A549 (cell line): ENCODE data around the gene STAG2. TPM values are rescaled to one million over a fixed set of nuclear protein-coding genes. Genes with fewer than 3 reads are reported as not detected.
A peak's percentile ranks its signal among the peaks of the same experiment; 100 is the strongest.

ENCODE experiments used
- ATAC-seq, 2 experiments: fragments of 200-7000 bp in 1 of 2; fragments of >200 bp in 1 of 2; cut with Nextera tagmentation in 1 of 2; cut with Tn5 transposase in 1 of 2; 3 replicates each; pipeline versions ENCODE4 v1.8.0 to v1.9.1; 2018 to 2020; ENCODE audit warnings: mild to moderate bottlenecking in 1 of 2, moderate library complexity in 1 of 2
- CTCF ChIA-PET: fragments of 300-600 bp; sonication (Branson Sonifier 250); formaldehyde crosslinking; extraction: SDS; loops from one replicate; lab custom pipeline; 2021; ENCODE audit warnings: antibody characterized with exemption, inconsistent platforms; lab: Yijun Ruan, JAX
- POLR2A ChIA-PET: fragments of 350-600 bp; formaldehyde crosslinking; extraction: SDS; loops from one replicate; lab custom pipeline; 2021; ENCODE audit warnings: antibody characterized with exemption, inconsistent platforms; lab: Yijun Ruan, JAX
- DNase-seq, 2 experiments: peaks; one replicate each; pipeline versions ENCODE4 v3.0.0 to v3.0.0-alpha.2; 2011 to 2016; ENCODE audit warnings: low read depth in 1 of 2, low spot score in 1 of 2
- FAIRE-seq: peaks from 2 replicates; lab custom pipeline; 2011; peaks lifted over from hg19 to GRCh38; lab: Jason Lieb, UNC
- H3K27ac ChIP-seq, 2 experiments: fragments of >200 bp; sonication (Bioruptor Twin); formaldehyde crosslinking; 3 replicates each; pipeline ENCODE4 v1.5.1; 2016 to 2017
- H3K4me1 ChIP-seq: fragments of >200 bp; sonication (Bioruptor Twin); formaldehyde crosslinking; 3 replicates; pipeline ENCODE4 v1.6.1; 2016
- H3K4me2 ChIP-seq: fragments of >200 bp; sonication (Bioruptor Twin); formaldehyde crosslinking; 3 replicates; pipeline ENCODE4 v1.6.1; 2016
- H3K4me3 ChIP-seq: fragments of >200 bp; sonication (Bioruptor Twin); formaldehyde crosslinking; 3 replicates; pipeline ENCODE4 v1.5.1; 2016
- H3K9me3 ChIP-seq: fragments of >200 bp; sonication (Bioruptor Twin); formaldehyde crosslinking; 3 replicates; pipeline ENCODE4 v1.6.1; 2016
- ATOH8 ChIP-seq: fragments of 250-450 bp; sonication (Bioruptor Pico); IDR thresholded peaks from 2 replicates; pipeline ENCODE4 v1.5.0; 2020; ENCODE audit warnings: low read depth, mild to moderate bottlenecking, moderate library complexity
- BCL3 ChIP-seq: fragments of >200 bp; sonication (Bioruptor Twin); formaldehyde crosslinking; IDR thresholded peaks from 3 replicates; pipeline ENCODE4 v1.6.1; 2016
- BHLHE40 ChIP-seq: IDR thresholded peaks from 2 replicates; pipeline ENCODE4 v1.6.1; 2012; ENCODE audit warnings: low read depth, low read length, inconsistent platforms
- CBX8 ChIP-seq: fragments of 200-600 bp; sonication (generic); IDR thresholded peaks from 2 replicates; pipeline ENCODE4 v1.6.1; 2016
- CHD4 ChIP-seq: fragments of 200-600 bp; sonication (generic); IDR thresholded peaks from 2 replicates; pipeline ENCODE4 v1.6.1; 2016; ENCODE audit warnings: antibody characterized with exemption, mild to moderate bottlenecking, borderline replicate concordance
- EP300 ChIP-seq, 2 experiments: fragments of >200 bp; sonication (Bioruptor Twin); formaldehyde crosslinking; IDR thresholded peaks; 2 replicates in 1 of 2; 3 replicates in 1 of 2; pipeline ENCODE4 v1.6.1; 2016 to 2017
- FOSL2 ChIP-seq, 2 experiments: fragments of 450-650 bp in 1 of 2; fragments of >200 bp in 1 of 2; sonication (Bioruptor Twin) in 1 of 2; formaldehyde crosslinking; IDR thresholded peaks; 2 replicates each; pipeline versions ENCODE4 v1.5.0 to v1.6.1; 2016 to 2020; ENCODE audit warnings: mild to moderate bottlenecking in 1 of 2, moderate library complexity in 1 of 2
- FOXS1 ChIP-seq: fragments of 250-450 bp; sonication (Bioruptor Pico); IDR thresholded peaks from 2 replicates; pipeline ENCODE4 v1.5.0; 2020; ENCODE audit warnings: mild to moderate bottlenecking, moderate library complexity
- HDAC2 ChIP-seq: fragments of 200-600 bp; sonication (generic); IDR thresholded peaks from 2 replicates; pipeline ENCODE4 v1.6.1; 2016
- HES2 ChIP-seq: fragments of >200 bp; sonication (Bioruptor Twin); formaldehyde crosslinking; IDR thresholded peaks from 2 replicates; pipeline ENCODE4 v1.6.1; 2016
- HOXA7 ChIP-seq: fragments of 250-450 bp; sonication (Bioruptor Pico); IDR thresholded peaks from 2 replicates; pipeline ENCODE4 v1.5.0; 2020; ENCODE audit warnings: mild to moderate bottlenecking, moderate library complexity
- HOXB13 ChIP-seq: fragments of 250-450 bp; sonication (Bioruptor Pico); IDR thresholded peaks from 2 replicates; pipeline ENCODE4 v1.5.0; 2020; ENCODE audit warnings: low read depth, mild to moderate bottlenecking, moderate library complexity
- HOXB5 ChIP-seq: fragments of 250-450 bp; sonication (Bioruptor Pico); IDR thresholded peaks from 2 replicates; pipeline ENCODE4 v1.5.0; 2020; ENCODE audit warnings: mild to moderate bottlenecking, moderate library complexity
- JUN ChIP-seq, 2 experiments: fragments of >200 bp; sonication (Bioruptor Twin); formaldehyde crosslinking; IDR thresholded peaks; 2 replicates in 1 of 2; 3 replicates in 1 of 2; pipeline ENCODE4 v1.6.1; 2016 to 2017
- JUNB ChIP-seq: fragments of >200 bp; sonication (Bioruptor Twin); formaldehyde crosslinking; IDR thresholded peaks from 2 replicates; pipeline ENCODE4 v1.6.1; 2016
- KDM1A ChIP-seq: fragments of 200-600 bp; sonication (generic); IDR thresholded peaks from 2 replicates; pipeline ENCODE4 v1.6.1; 2016; ENCODE audit warnings: low read depth, mild to moderate bottlenecking
- MAZ ChIP-seq: fragments of 150-350 bp; IDR thresholded peaks from 2 replicates; pipeline ENCODE4 v1.6.1; 2014; ENCODE audit warnings: antibody characterized with exemption, low read depth, low read length, borderline replicate concordance
- POLR2A ChIP-seq: IDR thresholded peaks from 2 replicates; pipeline ENCODE4 v1.6.1; 2012; ENCODE audit warnings: mild to moderate bottlenecking, low read length
- RCOR1 ChIP-seq: fragments of 150-350 bp; IDR thresholded peaks from 2 replicates; pipeline ENCODE4 v1.6.1; 2014; ENCODE audit warnings: antibody characterized with exemption, low read length, low read depth
- RFX5 ChIP-seq: fragments of 450-650 bp; IDR thresholded peaks from 2 replicates; pipeline ENCODE4 v1.7.1; 2014; ENCODE audit warnings: antibody characterized with exemption, mild to moderate bottlenecking, moderate library complexity
- TFCP2L1 ChIP-seq: fragments of 250-450 bp; sonication (Bioruptor Pico); IDR thresholded peaks from 2 replicates; pipeline ENCODE4 v1.5.0; 2021; ENCODE audit warnings: mild to moderate bottlenecking
- ZFP36 ChIP-seq: fragments of 450-650 bp; IDR thresholded peaks from 2 replicates; pipeline ENCODE4 v1.6.1; 2014; ENCODE audit warnings: borderline replicate concordance; ENCODE audit not compliant: partially characterized antibody
- ZNF302 ChIP-seq: fragments of 250-450 bp; sonication (Bioruptor Pico); IDR thresholded peaks from 2 replicates; pipeline ENCODE4 v1.9.0; 2021; ENCODE audit warnings: inconsistent platforms, mild to moderate bottlenecking, moderate library complexity
- ZSCAN20 ChIP-seq: fragments of 250-450 bp; sonication (Bioruptor Pico); IDR thresholded peaks from 2 replicates; pipeline ENCODE4 v1.8.0; 2022; ENCODE audit warnings: mild to moderate bottlenecking, moderate library complexity
- WGBS: methylation state at CpG from one replicate; pipeline ENCODE4 v1.1.6; 2017; ENCODE audit errors: missing lambda C conversion rate; 5-methylcytosine and 5-hydroxymethylcytosine counted together
- polyA plus RNA-seq, 4 experiments: library from polyadenylated mRNA; depleted of rRNA in 3 of 4; stranded (reverse); fragments of >200 nt; fragmentation: RNase III in 1 of 4; extraction: RNeasy Plus Mini Kit Qiagen cat#74134 plus additional on column Dnase treatment in 1 of 4; gene quantifications; 2 replicates in 3 of 4; 3 replicates in 1 of 4; pipeline ENCODE4 v1.2.3, GENCODE V29; 2011 to 2017
- TF ChIP-seq, protein P1 (sequence below): IDR thresholded peaks from 2 replicates; pipeline ENCODE4 v1.6.1; 2012

STAG2 gene
- polyA plus RNA-seq, 2 of the 4 experiments (the other 2 are of a cell fraction), result 49.5 to 92.8 TPM

DNA sequence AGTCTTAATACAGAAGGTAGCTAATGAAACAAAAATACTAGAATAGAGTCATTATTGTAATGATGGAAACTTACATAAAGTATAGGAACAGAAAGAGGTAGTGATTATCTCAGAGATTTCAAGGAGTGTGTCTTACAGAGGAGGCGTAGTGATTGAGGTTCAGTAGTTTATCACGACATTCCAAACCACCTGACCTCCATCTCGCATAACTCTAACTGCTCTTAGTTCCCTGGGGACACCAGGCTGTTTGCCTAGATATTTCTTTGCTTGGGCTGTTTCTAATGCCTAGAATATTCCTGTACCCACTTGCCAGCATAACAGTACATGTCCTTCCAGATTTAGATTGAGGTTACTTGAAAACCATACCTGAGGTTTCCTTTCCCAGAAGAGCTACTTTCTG is 29.1 kb downstream of the STAG2 start:
- Histone ChIP-seq H3K9me3 (no peaks in the 10 kb centered on the region), H3K4me2 (no peak overlapping the region), H3K4me1 (peaks cover 20% of the 10 kb centered on the region; the same call in 1 of the 3 replicates), H3K27ac (no peak overlapping the region), H3K4me3 (no peak overlapping the region)
- FAIRE-seq, result no peak
- ChIA-PET POLR2A (no interaction called here), CTCF (interaction anchor here (0.6 to 1.0 kb wide), 3 partner anchors 14 to 1215 kb away, joined by 3 to 6 read pairs (median 4); no protein-coding TSS in a partner anchor)
- no peak; a peak in 1 of 6 replicates for ATAC-seq
- TF ChIP-seq BCL3 (no peak), MAZ (no peak), RFX5 (no peak), CBX8 (no peak), JUNB (no peak), BHLHE40 (no peak)
- 83% methylated on average over 3 of the region's 3 CpGs for WGBS
- no peak for DNase-seq

DNA sequence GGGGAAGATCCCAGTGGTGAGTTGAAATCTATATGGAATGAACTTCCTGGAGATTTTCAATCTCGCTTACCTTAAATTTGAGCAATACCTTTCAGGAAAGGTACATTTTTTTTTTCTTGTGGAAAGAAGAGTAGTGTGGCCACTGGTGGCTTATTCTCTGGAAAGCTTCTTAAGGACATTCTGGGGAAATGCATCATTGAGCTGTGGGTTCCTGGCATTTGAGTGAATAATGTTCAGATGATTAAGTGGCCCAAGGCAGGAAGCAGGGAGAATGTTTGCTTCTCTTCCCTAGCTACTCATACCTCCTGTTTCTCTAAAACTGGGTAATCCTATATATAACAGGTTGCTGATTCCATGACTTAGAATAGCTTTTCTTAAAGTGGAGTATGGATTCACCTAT is 31.8 kb downstream of the STAG2 start:
- ATAC-seq, result no peak
- DNase-seq, result no peak
- ChIA-PET CTCF (interaction anchor here (0.7 to 1.5 kb wide), 4 partner anchors 17 to 216 kb away, joined by 3 to 4 read pairs (median 4); no protein-coding TSS in a partner anchor), POLR2A (no interaction called here)
- no peaks in the 10 kb centered on the region for H3K9me3 ChIP-seq
- FAIRE-seq, result no peak
- TF ChIP-seq JUN (IDR thresholded peaks at IDR 0.05) (no peak), POLR2A (no peak), ATOH8 (CRISPR knock-in tag) (no peak), HOXA7 (no peak), ZSCAN20 (CRISPR knock-in tag) (no peak), HDAC2 (no peak), FOSL2 (IDR thresholded peaks at IDR 0.05) (no peak), FOSL2 (CRISPR knock-in tag; IDR thresholded peaks at IDR 0.05) (no peak), HOXB5 (no peak), HES2 (no peak), HOXB13 (no peak), ZNF302 (CRISPR knock-in tag) (no peak), FOXS1 (CRISPR knock-in tag) (no peak), BHLHE40 (no peak), CHD4 (no peak), RCOR1 (no peak), TFCP2L1 (CRISPR knock-in tag) (no peak)
- TF ChIP-seq, protein P1, sequence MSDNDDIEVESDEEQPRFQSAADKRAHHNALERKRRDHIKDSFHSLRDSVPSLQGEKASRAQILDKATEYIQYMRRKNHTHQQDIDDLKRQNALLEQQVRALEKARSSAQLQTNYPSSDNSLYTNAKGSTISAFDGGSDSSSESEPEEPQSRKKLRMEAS, result no peak
- H3K4me3 ChIP-seq, result no peak overlapping the region
- 92% methylated on average over 1 of the region's 1 CpG for WGBS
- peaks cover 15% of the 10 kb centered on the region; the same call in 1 of the 3 replicates for H3K4me1 ChIP-seq
- no peak overlapping the region for H3K27ac ChIP-seq
- H3K4me2 ChIP-seq, result no peak overlapping the region

GRCh38 chrX:123993904-123994635 is 32.6 kb downstream of the STAG2 start:
- FAIRE-seq (peak; percentile 79), ATAC-seq (no peak), DNase-seq (no peak)
- WGBS, result 57% methylated on average over 3 of the region's 3 CpGs
- CTCF ChIA-PET, result interaction anchor here (0.6 to 1.5 kb wide), 5 partner anchors 17 to 450 kb away, joined by 3 to 4 read pairs (median 3); no protein-coding TSS in a partner anchor
- Histone ChIP-seq H3K4me2 (no peak overlapping the region), H3K9me3 (no peaks in the 10 kb centered on the region), H3K27ac (no peak overlapping the region), H3K4me1 (peaks cover 7% of the 10 kb centered on the region; the same call in 1 of the 3 replicates), H3K4me3 (no peak overlapping the region)
- POLR2A ChIA-PET, result no interaction called here
- TF ChIP-seq BHLHE40 (no peak), KDM1A (no peak), ZFP36 (no peak), EP300 (IDR thresholded peaks at IDR 0.05) (no peak), HDAC2 (no peak)
